HUES64 (cell line): ENCODE measurements around the gene CDH9.
"Not testable (repeated sequence)": the region's sequence is repeated elsewhere in the genome, so short reads cannot be mapped to it uniquely, and the experiment has no call there.

Source experiments
- H3K27ac ChIP-seq: 2 replicates; pipeline ENCODE4 v1.7.0; 2013; ENCODE audit warnings: low read depth, low read length, inconsistent platforms
- H3K27me3 ChIP-seq: 2 replicates; pipeline ENCODE4 v1.6.1; 2013; ENCODE audit warnings: mild to moderate bottlenecking, low read length; ENCODE audit not compliant: insufficient read depth
- H3K36me3 ChIP-seq: 2 replicates; pipeline ENCODE4 v1.6.1; 2013; ENCODE audit warnings: mild to moderate bottlenecking, low read length; ENCODE audit not compliant: insufficient read depth
- H3K4me1 ChIP-seq: 2 replicates; pipeline ENCODE4 v1.6.1; 2013; ENCODE audit warnings: mild to moderate bottlenecking, low read length, moderate library complexity; ENCODE audit not compliant: insufficient read depth
- H3K4me3 ChIP-seq: 2 replicates; pipeline ENCODE4 v1.5.1; 2013; ENCODE audit warnings: mild to moderate bottlenecking, low read length, moderate library complexity
- H3K9ac ChIP-seq: 2 replicates; pipeline ENCODE4 v1.6.1; 2013; ENCODE audit warnings: mild to moderate bottlenecking, low read depth, low read length
- H3K9me3 ChIP-seq: 2 replicates; pipeline ENCODE4 v1.6.1; 2013; ENCODE audit warnings: low read depth, low read length; ENCODE audit not compliant: insufficient read depth
- WGBS: fragments of 150-250, 120-280 bp; methylation state at CpG from one replicate; pipeline ENCODE4 v1.1.7; 2013; ENCODE audit warnings: missing lambda C conversion rate; 5-methylcytosine and 5-hydroxymethylcytosine counted together

Gene CDH9

GRCh38 chr5:26877154-26877553 lies 161.2 kb downstream of the CDH9 start:
- H3K9ac ChIP-seq = no peak overlapping the region
- H3K4me1 ChIP-seq = no peaks in the 10 kb centered on the region
- no peaks in the 10 kb centered on the region for H3K36me3 ChIP-seq
- 95% methylated on average over 4 of the region's 4 CpGs for WGBS
- no peaks in the 10 kb centered on the region for H3K9me3 ChIP-seq
- no peak overlapping the region for H3K27ac ChIP-seq
- H3K27me3 ChIP-seq = no peaks in the 10 kb centered on the region
- no peak overlapping the region for H3K4me3 ChIP-seq

- Histone ChIP-seq H3K9ac (no peak overlapping the region), H3K36me3 (no peaks in the 10 kb centered on the region), H3K9me3 (no peaks in the 10 kb centered on the region), H3K27me3 (no peaks in the 10 kb centered on the region), H3K27ac (no peak overlapping the region), H3K4me1 (no peaks in the 10 kb centered on the region), H3K4me3 (no peak overlapping the region)
- WGBS = 100% methylated on average over 1 of the region's 3 CpGs
Observed at GRCh38 chr5:26872337-26872736, 166.0 kb downstream of the CDH9 start.

- Histone ChIP-seq H3K9ac (no peak overlapping the region), H3K4me1 (no peaks in the 10 kb centered on the region), H3K27me3 (no peaks in the 10 kb centered on the region), H3K27ac (no peak overlapping the region), H3K9me3 (no peaks in the 10 kb centered on the region), H3K4me3 (no peak overlapping the region), H3K36me3 (no peaks in the 10 kb centered on the region)
- 100% methylated on average over 1 of the region's 1 CpG for WGBS
Observed at GRCh38 chr5:26869781-26870180, 168.6 kb downstream of the CDH9 start.

- H3K4me3 ChIP-seq = no peak overlapping the region
- no peaks in the 10 kb centered on the region for H3K9me3 ChIP-seq
- no peaks in the 10 kb centered on the region for H3K36me3 ChIP-seq
- H3K9ac ChIP-seq = no peak overlapping the region
- no peaks in the 10 kb centered on the region for H3K4me1 ChIP-seq
- H3K27ac ChIP-seq = no peak overlapping the region
- WGBS = 96% methylated on average over 3 of the region's 3 CpGs
- H3K27me3 ChIP-seq = no peaks in the 10 kb centered on the region
Observed at GRCh38 chr5:26868504-26868903, 169.9 kb downstream of the CDH9 start.

- Histone ChIP-seq H3K9ac (no peak overlapping the region), H3K36me3 (no peaks in the 10 kb centered on the region), H3K27me3 (no peaks in the 10 kb centered on the region), H3K4me3 (no peak overlapping the region), H3K27ac (no peak overlapping the region), H3K4me1 (no peaks in the 10 kb centered on the region), H3K9me3 (no peaks in the 10 kb centered on the region)
- 96% methylated on average over 2 of the region's 4 CpGs for WGBS
Observed at GRCh38 chr5:26864061-26864460, 174.3 kb downstream of the CDH9 start.

GRCh38 chr5:26856238-26856637 lies 182.1 kb downstream of the CDH9 start:
- Histone ChIP-seq H3K9ac (no peak overlapping the region), H3K27me3 (no peaks in the 10 kb centered on the region), H3K27ac (no peak overlapping the region), H3K36me3 (no peaks in the 10 kb centered on the region), H3K4me1 (no peaks in the 10 kb centered on the region), H3K9me3 (peaks cover 23% of the 10 kb centered on the region), H3K4me3 (no peak overlapping the region)

- whole genome bisulfite sequencing = 96% methylated on average over 8 of the region's 8 CpGs
- H3K4me3 ChIP-seq, H3K9ac ChIP-seq, H3K27me3 ChIP-seq, H3K4me1 ChIP-seq, H3K27ac ChIP-seq, H3K36me3 ChIP-seq: not testable (repeated sequence)
- peaks cover 23% of the 10 kb centered on the region for H3K9me3 ChIP-seq
Observed at GRCh38 chr5:26852450-26852849, 185.9 kb downstream of the CDH9 start.

- no peak overlapping the region for H3K27ac ChIP-seq
- H3K9me3 ChIP-seq = no peaks in the 10 kb centered on the region
- H3K27me3 ChIP-seq = no peaks in the 10 kb centered on the region
- no peak overlapping the region for H3K4me3 ChIP-seq
- H3K36me3 ChIP-seq = no peaks in the 10 kb centered on the region
- no peak overlapping the region for H3K9ac ChIP-seq
- 0 out of 2 replicates have a peak, but pooled peaks cover 4% of the 10 kb centered on the region for H3K4me1 ChIP-seq
- WGBS = 93% methylated on average over 14 of the region's 14 CpGs
Observed at GRCh38 chr5:26847041-26847736, 191.2 kb downstream of the CDH9 start.

GRCh38 chr5:26843677-26844076 lies 194.7 kb downstream of the CDH9 start:
- H3K4me3 ChIP-seq = no peak overlapping the region
- no peaks in the 10 kb centered on the region for H3K9me3 ChIP-seq
- WGBS = 100% methylated on average over 1 of the region's 2 CpGs
- H3K27ac ChIP-seq = no peak overlapping the region
- H3K36me3 ChIP-seq = no peaks in the 10 kb centered on the region
- no peak overlapping the region; the same call in 1 of the 2 replicates for H3K9ac ChIP-seq
- no peaks in the 10 kb centered on the region for H3K27me3 ChIP-seq
- 0 out of 2 replicates have a peak, but pooled peaks cover 4% of the 10 kb centered on the region for H3K4me1 ChIP-seq

- 60% methylated on average over 1 of the region's 3 CpGs for WGBS
- Histone ChIP-seq H3K9me3 (no peaks in the 10 kb centered on the region), H3K27me3 (no peaks in the 10 kb centered on the region), H3K9ac (no peak overlapping the region), H3K27ac (no peak overlapping the region), H3K36me3 (no peaks in the 10 kb centered on the region), H3K4me1 (no peaks in the 10 kb centered on the region), H3K4me3 (no peak overlapping the region)
Observed at GRCh38 chr5:26833596-26833995, 204.8 kb downstream of the CDH9 start.
